NK-92 (cell line): ENCODE data around the gene DKK1.
"Not testable (repeated sequence)": the region's sequence is repeated elsewhere in the genome, so short reads cannot be mapped to it uniquely, and the experiment has no call there.

Experiments used
- DNase-seq: peaks from one replicate; lab custom pipeline; 2025; ENCODE audit not compliant: unreplicated experiment; lab: John Stamatoyannopoulos, UW

Gene DKK1

GRCh38 chr10:52365547-52366432, 51.7 kb downstream of the DKK1 start:
- not testable (repeated sequence) for DNase-seq
